TTC549 (cell line): Measurements from ENCODE around the gene USP48.
A peak's percentile ranks its signal among the peaks of the same experiment; 100 is the strongest.

Experiments
- FAIRE-seq: peaks from 2 replicates; lab custom pipeline; 2012; peaks lifted over from hg19 to GRCh38; lab: Jason Lieb, UNC

Gene USP48

DNA sequence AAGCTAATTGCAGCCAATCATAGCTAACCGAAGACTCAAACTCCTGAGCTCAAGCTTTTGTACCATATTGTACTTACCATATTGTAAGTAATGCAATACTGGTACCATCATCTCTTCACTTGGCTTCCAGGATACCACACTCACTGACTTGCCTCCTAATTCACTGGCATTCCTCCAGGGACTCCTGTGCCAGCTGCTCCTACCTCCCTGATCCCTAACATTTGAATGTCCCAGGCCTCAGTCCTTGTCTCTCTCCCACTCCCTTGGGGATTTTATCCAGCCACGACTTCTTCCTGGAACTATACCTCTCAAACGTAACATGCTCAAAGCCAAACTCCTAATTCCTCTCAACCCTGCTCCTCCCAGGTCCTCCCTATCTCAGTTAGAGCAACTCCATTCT lies 33.8 kb downstream of the USP48 start:
- no peak for FAIRE-seq

DNA sequence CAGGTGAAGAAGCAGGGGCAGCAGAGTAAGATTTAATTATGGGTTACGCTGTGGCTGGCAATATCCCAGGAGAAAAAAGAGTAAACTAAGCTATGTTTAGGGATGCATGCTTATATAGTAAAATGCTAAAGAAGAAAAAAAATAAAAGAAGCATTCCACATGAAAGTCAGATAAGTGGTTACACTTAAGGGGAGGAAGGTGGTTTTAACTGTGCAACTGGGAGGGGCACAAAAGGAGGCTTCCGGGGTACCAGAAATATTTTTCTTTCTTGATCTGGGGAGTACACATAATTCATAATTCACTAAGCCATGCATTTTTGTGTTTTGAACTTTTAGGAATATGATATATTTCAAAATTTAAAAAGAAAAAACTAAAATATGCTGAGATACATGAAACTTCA lies 39.5 kb downstream of the USP48 start:
- FAIRE-seq, result no peak

GRCh38 chr1:21742578-21742977 lies 40.4 kb downstream of the USP48 start:
- FAIRE-seq, result no peak

DNA sequence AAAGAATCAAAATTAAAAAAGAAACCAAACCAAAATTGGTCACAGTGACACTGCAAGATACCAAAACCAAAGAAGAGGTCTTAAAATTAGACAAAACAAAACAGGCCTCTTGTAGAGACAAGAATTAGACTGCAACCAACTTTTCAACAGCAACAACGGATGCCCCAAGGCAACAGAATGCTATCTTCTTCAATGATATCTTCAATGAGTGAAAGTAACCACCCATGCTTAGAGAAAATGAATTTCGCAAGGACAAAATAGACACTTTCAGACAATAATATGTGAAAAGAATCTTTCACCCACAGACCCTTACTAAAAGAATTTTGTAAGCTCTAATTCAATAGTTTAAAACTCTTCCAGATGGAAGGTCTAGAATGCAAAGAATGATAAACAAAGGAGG lies 41.7 kb downstream of the USP48 start:
- FAIRE-seq, result no peak

GRCh38 chr1:21736876-21737275 lies 46.1 kb downstream of the USP48 start:
- FAIRE-seq, result no peak

- no peak for FAIRE-seq
Measured at GRCh38 chr1:21736011-21736410, 46.9 kb downstream of the USP48 start.

- FAIRE-seq, result no peak
Measured at GRCh38 chr1:21734526-21734925, 48.4 kb downstream of the USP48 start.

DNA sequence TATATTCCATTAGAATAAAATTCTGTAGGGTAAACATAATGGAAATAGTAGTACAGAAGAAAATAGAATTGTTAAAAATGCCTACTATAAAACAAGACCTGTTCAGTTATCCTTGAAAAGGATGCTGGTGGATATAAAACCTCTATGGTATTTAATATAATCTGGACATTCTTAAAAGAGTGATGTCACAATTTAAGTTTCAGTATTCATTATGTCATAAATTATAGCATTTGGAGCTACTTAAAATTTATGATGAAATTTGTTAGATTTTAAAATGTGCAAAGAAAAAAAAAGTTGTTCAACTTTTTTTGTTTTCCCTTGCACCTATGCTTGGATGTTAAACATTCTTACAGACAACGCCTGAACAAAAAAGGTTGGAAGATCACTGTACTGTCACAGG lies 50.3 kb downstream of the USP48 start:
- no peak for FAIRE-seq

- FAIRE-seq, result no peak
Measured at GRCh38 chr1:21725748-21726392, 57.1 kb downstream of the USP48 start.

DNA sequence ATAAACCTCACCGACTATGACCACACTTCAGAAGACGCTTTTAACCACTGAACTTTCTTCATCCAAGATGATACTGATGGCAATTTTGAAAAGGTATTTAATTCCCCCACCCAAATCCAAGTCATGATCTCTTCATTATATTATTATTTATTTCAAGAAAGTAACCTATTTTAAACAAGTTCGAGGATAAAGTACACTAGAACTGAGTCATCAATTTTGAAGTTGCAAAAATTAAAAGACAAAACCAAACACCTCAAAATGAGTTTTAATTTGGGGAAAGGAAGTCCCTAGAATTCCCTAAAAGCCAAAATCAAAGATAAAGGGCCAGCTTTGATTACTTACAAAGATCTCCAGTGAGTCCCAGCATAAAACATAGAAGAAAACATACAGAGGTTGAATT lies 58.4 kb downstream of the USP48 start:
- FAIRE-seq, result no peak

DNA sequence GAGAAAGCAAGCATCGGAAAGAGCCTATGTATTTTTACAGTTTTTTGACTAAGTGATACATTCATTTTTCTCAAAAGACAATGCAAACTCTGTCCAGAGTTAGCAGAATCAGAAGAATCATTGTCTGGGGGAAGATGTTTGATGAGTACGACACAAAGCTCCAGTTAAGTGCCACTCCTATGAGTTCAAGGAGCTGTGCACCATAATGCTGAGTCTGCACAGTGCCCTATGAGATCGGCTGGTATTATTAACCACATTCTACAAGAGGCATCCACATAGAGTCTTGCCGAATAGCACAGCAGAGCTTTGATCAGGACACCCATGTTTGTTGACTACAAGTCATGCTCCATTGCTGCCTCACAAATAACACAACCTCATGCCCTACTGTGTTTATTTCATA lies 58.9 kb downstream of the USP48 start:
- no peak for FAIRE-seq

DNA sequence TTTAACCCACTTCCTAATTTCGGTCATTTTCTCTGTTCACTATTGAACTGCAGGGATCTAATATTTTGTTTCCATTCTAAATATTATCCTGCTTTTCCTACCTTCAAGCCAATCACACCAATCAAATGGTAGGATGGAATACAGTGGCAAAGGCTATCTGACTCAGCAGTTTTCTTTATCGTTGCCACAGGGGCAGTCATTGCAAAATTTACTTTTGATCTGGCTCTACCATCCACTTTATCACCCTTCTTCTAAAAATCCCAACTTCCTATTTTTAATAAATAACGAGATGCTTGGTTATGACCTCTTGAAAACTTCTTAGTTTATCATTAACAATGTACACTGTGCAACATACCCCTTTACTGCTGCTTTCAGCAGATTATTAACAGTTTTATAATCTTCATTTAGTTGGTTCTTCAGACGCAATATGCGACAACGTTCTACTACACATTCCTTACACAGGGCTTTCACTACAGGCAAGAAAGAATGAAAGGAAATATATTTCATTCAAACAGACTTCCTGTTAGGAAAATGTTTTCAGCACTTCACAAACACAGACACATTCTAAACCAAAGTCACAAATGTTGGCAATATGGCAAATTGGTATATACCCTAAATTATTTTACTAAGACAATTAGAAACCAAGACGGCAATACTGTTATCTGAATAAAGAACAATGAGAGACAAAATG lies 61.5 kb downstream of the USP48 start:
- no peak for FAIRE-seq

- FAIRE-seq, result no peak
Measured at GRCh38 chr1:21716169-21716568, 66.8 kb downstream of the USP48 start.

DNA sequence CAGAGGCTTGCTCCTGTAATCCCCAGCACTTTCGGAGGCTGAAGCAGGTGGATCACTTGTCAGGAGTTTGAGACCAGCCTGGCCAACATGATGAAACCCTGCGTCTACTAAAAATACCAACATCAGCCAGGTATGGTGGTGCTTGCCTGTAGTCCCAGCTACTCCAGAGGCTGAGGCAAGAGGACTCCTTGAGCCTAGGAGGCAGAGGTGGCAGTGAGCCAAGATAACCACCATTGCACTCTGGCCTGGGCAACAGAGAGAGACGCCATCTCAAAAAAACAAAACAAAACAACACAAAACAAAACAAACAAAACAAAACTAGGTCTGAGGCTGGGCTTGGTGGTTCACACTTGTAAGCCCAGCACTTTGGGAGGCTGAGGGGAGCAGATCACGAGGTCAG lies 75.1 kb downstream of the USP48 start:
- no peak for FAIRE-seq

GRCh38 chr1:21707086-21707840 lies 75.7 kb downstream of the USP48 start:
- FAIRE-seq, result no peak

- FAIRE-seq, result no peak
Measured at GRCh38 chr1:21706151-21706835, 76.7 kb downstream of the USP48 start.

DNA sequence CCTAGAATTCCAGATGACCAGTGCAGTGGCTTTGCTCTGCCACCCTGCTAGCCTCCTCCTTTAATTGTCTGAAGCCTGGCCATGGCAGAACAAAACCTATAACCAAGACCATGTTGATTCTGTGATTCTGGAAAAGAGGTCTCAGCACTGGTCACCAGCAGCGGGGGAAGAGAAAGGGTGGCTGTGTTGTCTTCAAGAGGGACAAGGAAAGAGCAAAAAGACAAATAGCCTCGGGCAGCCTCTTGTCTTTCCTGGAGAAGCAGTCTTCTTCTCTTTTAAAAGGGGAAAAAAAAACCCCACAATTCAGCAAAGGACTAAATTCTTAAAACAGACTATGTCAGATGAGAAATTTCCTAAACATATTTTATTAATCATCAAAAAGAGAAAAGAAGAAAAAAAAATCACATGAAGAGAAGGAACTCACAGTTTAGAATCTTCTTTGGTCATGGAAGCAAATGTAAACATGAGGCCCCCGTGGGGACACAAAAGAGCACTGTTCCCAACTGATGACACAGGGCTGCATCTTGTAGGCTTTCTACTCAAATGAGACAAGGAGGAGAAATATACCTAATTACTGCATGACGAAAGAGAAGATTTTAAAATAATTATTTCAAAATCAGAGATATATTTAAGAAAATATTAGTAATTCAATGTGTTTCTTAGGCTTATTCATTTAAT lies 77.5 kb downstream of the USP48 start:
- no peak for FAIRE-seq

- no peak for FAIRE-seq
Measured at GRCh38 chr1:21704145-21704544, 78.8 kb downstream of the USP48 start.

GRCh38 chr1:21703318-21703963 lies 79.5 kb downstream of the USP48 start:
- FAIRE-seq, result peak; percentile 63

- FAIRE-seq, result no peak
Measured at GRCh38 chr1:21702780-21703179, 80.2 kb downstream of the USP48 start.

GRCh38 chr1:21701401-21701800 lies 81.5 kb downstream of the USP48 start:
- no peak for FAIRE-seq

GRCh38 chr1:21700094-21700493 lies 82.9 kb downstream of the USP48 start:
- no peak for FAIRE-seq
